ENCODE results near the gene CADPS.

The CADPS gene

GRCh38 chr3:62624185-62624584 lies 251.0 kb downstream of the CADPS start:
- no peak for DNase-seq

- DNase-seq = no peak
Measured at GRCh38 chr3:62622553-62623174, 252.6 kb downstream of the CADPS start.

- no peak for DNase-seq
Measured at GRCh38 chr3:62621925-62622324, 253.3 kb downstream of the CADPS start.

- DNase-seq = no peak
Measured at GRCh38 chr3:62621176-62621575, 254.0 kb downstream of the CADPS start.

GRCh38 chr3:62615258-62615849 lies 259.9 kb downstream of the CADPS start:
- DNase-seq = no peak

- no peak for DNase-seq
Measured at GRCh38 chr3:62614527-62614926, 260.7 kb downstream of the CADPS start.

- DNase-seq = no peak
Measured at GRCh38 chr3:62611541-62612240, 263.5 kb downstream of the CADPS start.

GRCh38 chr3:62607287-62608029 lies 267.8 kb downstream of the CADPS start:
- DNase-seq = no peak

- no peak for DNase-seq
Measured at GRCh38 chr3:62605413-62606068, 269.7 kb downstream of the CADPS start.

GRCh38 chr3:62604751-62605351 lies 270.4 kb downstream of the CADPS start:
- no peak for DNase-seq

- DNase-seq = no peak
Measured at GRCh38 chr3:62604298-62604697, 270.9 kb downstream of the CADPS start.

- no peak for DNase-seq
Measured at GRCh38 chr3:62602987-62603386, 272.2 kb downstream of the CADPS start.

GRCh38 chr3:62602129-62602770 lies 273.0 kb downstream of the CADPS start:
- DNase-seq = no peak

GRCh38 chr3:62601238-62602070 lies 273.8 kb downstream of the CADPS start:
- no peak for DNase-seq

GRCh38 chr3:62600033-62600432 lies 275.2 kb downstream of the CADPS start:
- DNase-seq = no peak

GRCh38 chr3:62597491-62597890 lies 277.7 kb downstream of the CADPS start:
- no peak for DNase-seq

- no peak for DNase-seq
Measured at GRCh38 chr3:62592408-62592807, 282.8 kb downstream of the CADPS start.

GRCh38 chr3:62589078-62589477 lies 286.1 kb downstream of the CADPS start:
- no peak for DNase-seq

GRCh38 chr3:62587579-62588031 lies 287.6 kb downstream of the CADPS start:
- no peak for DNase-seq

- no peak for DNase-seq
Measured at GRCh38 chr3:62587169-62587568, 288.0 kb downstream of the CADPS start.

- no peak for DNase-seq
Measured at GRCh38 chr3:62586356-62586755, 288.9 kb downstream of the CADPS start.

Data from stimulated activated CD4-positive, alpha-beta T cell treated with anti-CD3 and anti-CD28 coated beads, Interleukin-4, amount 100 ng/mL, for 1 hour (primary cell).